ENCODE data around the gene BAZ2B. TPM values are rescaled to one million over a fixed set of nuclear protein-coding genes. Genes with fewer than 3 reads are reported as not detected.

BAZ2B gene
- total RNA-seq, 8 experiments from 2014 or later = 81.1 to 148 (median 90.2) TPM

DNA sequence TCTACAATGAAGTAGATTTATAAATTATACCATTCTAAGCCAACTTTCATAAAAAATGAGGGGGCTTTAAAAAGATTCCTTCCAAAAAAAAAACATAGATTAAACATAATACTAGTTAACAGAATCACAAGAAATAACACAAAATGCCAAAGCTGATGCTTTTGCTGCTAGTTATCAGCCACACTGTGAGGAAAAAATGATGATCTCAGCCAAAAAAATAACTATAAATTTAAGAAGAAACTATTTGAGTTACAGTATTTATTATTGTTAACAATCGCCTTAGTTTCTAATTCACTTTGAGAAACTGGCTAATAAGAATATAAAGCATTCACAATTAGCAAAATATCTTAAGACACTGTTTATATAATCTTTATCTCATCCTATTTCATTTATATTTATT lies 27.1 kb downstream of the BAZ2B start:
- 93 to 100% (median 100%) methylated on average over 1 of the region's 1 CpG; no CpG with 5 or more reads in 2 of the 10 experiments for WGBS, 10 experiments
- Histone ChIP-seq H3K4me1 (replicated peaks in 1 of 2) (no peaks in the 10 kb centered on the region), H3K4me3 (no peak overlapping the region), H3K27ac (no peak overlapping the region)
- in situ Hi-C loops (cut with MboI; ENCODE audit: low pct_unique_long_range_greater_than_20kb in 2 of 9, low sequenced_read_pairs in 9 of 9, unreplicated experiment in 9 of 9) = no loop called here
- ATAC-seq (replicated peaks in 6 of 8) = no peak

DNA sequence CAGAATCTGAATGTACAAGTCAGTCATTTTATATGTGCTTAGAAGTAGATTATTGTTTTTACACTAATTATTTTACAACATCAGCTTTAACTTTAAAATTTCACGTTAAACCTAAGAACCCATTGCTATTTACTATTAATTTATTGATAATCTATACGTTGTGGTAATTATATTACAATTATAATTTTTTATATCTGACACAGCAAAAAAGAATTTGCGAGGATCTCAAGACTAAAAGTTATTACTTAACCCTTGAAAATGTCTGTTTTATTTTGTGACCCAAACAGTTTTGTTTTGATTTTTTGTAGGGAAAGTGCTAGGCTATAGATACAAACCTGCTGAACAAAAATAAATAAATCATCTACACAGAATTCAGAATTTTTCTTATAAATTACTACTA lies 30.3 kb downstream of the BAZ2B start:
- Histone ChIP-seq H3K4me3 (no peak overlapping the region), H3K27ac (no peak overlapping the region), H3K4me1 (replicated peaks in 1 of 2) (no peaks in the 10 kb centered on the region)
- no peak for ATAC-seq (replicated peaks in 6 of 8)
- in situ Hi-C loops (cut with MboI; ENCODE audit: low pct_unique_long_range_greater_than_20kb in 2 of 9, low sequenced_read_pairs in 9 of 9, unreplicated experiment in 9 of 9) = no loop called here
- WGBS, 10 experiments = 67 to 100% (median 80%) methylated on average over 3 of the region's 3 CpGs

GRCh38 chr2:159585622-159586021 lies 30.7 kb downstream of the BAZ2B start:
- no peak overlapping the region for H3K27ac ChIP-seq
- H3K4me1 ChIP-seq (replicated peaks in 1 of 2) = no peaks in the 10 kb centered on the region
- no peak overlapping the region for H3K4me3 ChIP-seq
- no peak for ATAC-seq (replicated peaks in 6 of 8)
- in situ Hi-C loops (cut with MboI; ENCODE audit: low pct_unique_long_range_greater_than_20kb in 2 of 9, low sequenced_read_pairs in 9 of 9, unreplicated experiment in 9 of 9) = no loop called here

DNA sequence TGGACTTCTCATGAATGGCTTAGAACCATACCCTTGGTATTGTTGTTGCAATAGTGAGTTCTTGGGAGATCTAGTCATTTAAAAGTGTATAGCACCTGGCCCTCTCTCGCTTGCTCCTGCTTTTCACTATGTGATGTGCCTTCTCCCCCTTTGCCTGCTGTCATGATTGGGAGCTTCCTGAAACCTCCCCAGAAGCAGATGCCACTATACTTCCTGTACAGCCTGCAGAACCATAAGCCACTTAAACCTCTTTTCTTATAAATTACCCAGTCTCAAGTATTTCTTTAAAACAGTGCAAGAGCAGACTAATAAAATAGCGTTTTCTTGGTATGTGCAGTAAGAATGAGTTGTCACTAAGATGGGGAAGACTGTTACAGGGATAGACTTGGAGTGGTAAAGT lies 31.6 kb downstream of the BAZ2B start:
- in situ Hi-C loops (cut with MboI; ENCODE audit: low pct_unique_long_range_greater_than_20kb in 2 of 9, low sequenced_read_pairs in 9 of 9, unreplicated experiment in 9 of 9) = no loop called here
- WGBS, 10 experiments = 67 to 100% (median 100%) methylated on average over 1 to 2 of the region's 2 CpGs
- Histone ChIP-seq H3K4me1 (replicated peaks in 1 of 2) (no peaks in the 10 kb centered on the region), H3K4me3 (no peak overlapping the region), H3K27ac (no peak overlapping the region)
- ATAC-seq (replicated peaks in 6 of 8) = no peak

GRCh38 chr2:159573846-159574606 lies 42.3 kb downstream of the BAZ2B start:
- ATAC-seq (replicated peaks in 6 of 8) = peak in 2 of 8 experiments; percentile 31 to 75

GRCh38 chr2:159573294-159573693 lies 43.1 kb downstream of the BAZ2B start:
- ATAC-seq (replicated peaks in 6 of 8) = no peak
- in situ Hi-C loops (cut with MboI; ENCODE audit: low pct_unique_long_range_greater_than_20kb in 2 of 9, low sequenced_read_pairs in 9 of 9, unreplicated experiment in 9 of 9) = no loop called here
- WGBS, 10 experiments = 88 to 100% (median 95%) methylated on average over 1 to 4 of the region's 4 CpGs
- H3K4me1 ChIP-seq (replicated peaks in 1 of 2) = no peaks in the 10 kb centered on the region
- no peak overlapping the region for H3K27ac ChIP-seq
- H3K4me3 ChIP-seq = no peak overlapping the region

More at GRCh38 chr2:159573846-159574606, 42.3 kb downstream of the BAZ2B start:
- in situ Hi-C loops (cut with MboI; ENCODE audit: low pct_unique_long_range_greater_than_20kb in 2 of 9, low sequenced_read_pairs in 9 of 9, unreplicated experiment in 9 of 9) = no loop called here
- WGBS, 10 experiments = 0 to 67% (median 50%) methylated on average over 1 to 3 of the region's 3 CpGs
- Histone ChIP-seq H3K27ac (no peak overlapping the region), H3K4me3 (no peak overlapping the region), H3K4me1 (replicated peaks in 1 of 2) (no peaks in the 10 kb centered on the region)

DNA sequence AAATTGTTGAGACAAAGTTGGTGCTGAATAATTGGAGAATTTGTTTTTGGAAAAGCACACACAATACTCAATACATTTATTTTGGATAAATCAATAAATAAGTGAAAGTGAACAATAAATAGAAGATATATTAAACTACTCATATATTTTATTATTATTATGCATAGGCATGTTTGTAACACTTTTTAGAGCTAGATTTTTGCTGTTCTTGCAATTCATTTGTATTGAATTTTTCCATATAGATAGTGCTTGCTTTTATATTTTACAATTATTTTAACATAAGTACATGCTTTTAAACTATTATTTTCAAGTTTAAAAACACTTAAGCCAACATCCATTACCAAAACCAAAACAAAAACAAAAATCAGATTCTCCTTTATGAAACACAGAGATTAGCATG lies 43.9 kb downstream of the BAZ2B start:
- no peaks in the 10 kb centered on the region for H3K4me1 ChIP-seq (replicated peaks in 1 of 2)
- no peak overlapping the region for H3K4me3 ChIP-seq
- in situ Hi-C loops (cut with MboI; ENCODE audit: low pct_unique_long_range_greater_than_20kb in 2 of 9, low sequenced_read_pairs in 9 of 9, unreplicated experiment in 9 of 9) = no loop called here
- H3K27ac ChIP-seq = no peak overlapping the region
- no peak for ATAC-seq (replicated peaks in 6 of 8)

- H3K4me1 ChIP-seq (replicated peaks in 1 of 2) = no peaks in the 10 kb centered on the region
- ATAC-seq (replicated peaks in 6 of 8) = no peak
- no peak overlapping the region for H3K27ac ChIP-seq
- in situ Hi-C loops (cut with MboI; ENCODE audit: low pct_unique_long_range_greater_than_20kb in 2 of 9, low sequenced_read_pairs in 9 of 9, unreplicated experiment in 9 of 9) = no loop called here
- WGBS, 10 experiments = 0 to 100% (median 63%) methylated on average over 1 to 2 of the region's 3 CpGs; no CpG with 5 or more reads in 4 of the 10 experiments
- no peak overlapping the region for H3K4me3 ChIP-seq
Observed at GRCh38 chr2:159571540-159572260, 44.6 kb downstream of the BAZ2B start.

DNA sequence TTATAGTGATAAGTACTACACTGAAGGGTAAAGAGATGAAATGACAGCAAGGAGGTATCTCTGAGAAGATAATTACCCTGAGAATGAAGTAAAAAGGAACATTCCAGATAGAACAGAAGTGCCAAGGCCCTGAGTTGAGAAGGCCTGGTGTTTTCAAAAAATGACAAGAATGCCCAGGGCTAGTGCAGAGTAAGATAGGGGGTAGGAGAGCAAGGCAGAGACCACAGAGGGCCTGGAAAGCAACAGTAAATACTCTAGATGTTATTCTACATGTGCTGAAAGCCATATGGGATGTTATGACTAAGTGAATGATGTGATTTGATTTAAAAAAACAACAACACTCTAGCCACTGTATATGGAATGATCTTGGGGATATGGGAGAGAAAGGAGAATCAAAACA lies 52.3 kb downstream of the BAZ2B start:
- ATAC-seq (replicated peaks in 6 of 8) = no peak
- Histone ChIP-seq H3K4me1 (replicated peaks in 1 of 2) (no peaks in the 10 kb centered on the region), H3K4me3 (no peak overlapping the region), H3K27ac (no peak overlapping the region)
- in situ Hi-C loops (cut with MboI; ENCODE audit: low pct_unique_long_range_greater_than_20kb in 2 of 9, low sequenced_read_pairs in 9 of 9, unreplicated experiment in 9 of 9) = no loop called here

- ATAC-seq (replicated peaks in 6 of 8) = peak in 1 of 8 experiments; percentile 47
- Histone ChIP-seq H3K4me3 (no peak overlapping the region), H3K4me1 (replicated peaks in 1 of 2) (no peaks in the 10 kb centered on the region), H3K27ac (no peak overlapping the region)
- WGBS, 10 experiments = 33 to 100% (median 93%) methylated on average over 1 to 2 of the region's 2 CpGs; no CpG with 5 or more reads in 2 of the 10 experiments
- in situ Hi-C loops (cut with MboI; ENCODE audit: low pct_unique_long_range_greater_than_20kb in 2 of 9, low sequenced_read_pairs in 9 of 9, unreplicated experiment in 9 of 9) = no loop called here
Observed at GRCh38 chr2:159562248-159562647, 54.1 kb downstream of the BAZ2B start.

- WGBS, 10 experiments = 78 to 100% (median 94%) methylated on average over 1 to 2 of the region's 2 CpGs
- ATAC-seq (replicated peaks in 6 of 8) = no peak
- Histone ChIP-seq H3K4me1 (replicated peaks in 1 of 2) (no peaks in the 10 kb centered on the region), H3K27ac (no peak overlapping the region), H3K4me3 (no peak overlapping the region)
- in situ Hi-C loops (cut with MboI; ENCODE audit: low pct_unique_long_range_greater_than_20kb in 2 of 9, low sequenced_read_pairs in 9 of 9, unreplicated experiment in 9 of 9) = no loop called here
Observed at GRCh38 chr2:159561786-159562185, 54.6 kb downstream of the BAZ2B start.

GRCh38 chr2:159561242-159561641 lies 55.1 kb downstream of the BAZ2B start:
- Histone ChIP-seq H3K27ac (no peak overlapping the region), H3K4me1 (replicated peaks in 1 of 2) (no peaks in the 10 kb centered on the region), H3K4me3 (no peak overlapping the region)
- in situ Hi-C loops (cut with MboI; ENCODE audit: low pct_unique_long_range_greater_than_20kb in 2 of 9, low sequenced_read_pairs in 9 of 9, unreplicated experiment in 9 of 9) = no loop called here
- no peak for ATAC-seq (replicated peaks in 6 of 8)

DNA sequence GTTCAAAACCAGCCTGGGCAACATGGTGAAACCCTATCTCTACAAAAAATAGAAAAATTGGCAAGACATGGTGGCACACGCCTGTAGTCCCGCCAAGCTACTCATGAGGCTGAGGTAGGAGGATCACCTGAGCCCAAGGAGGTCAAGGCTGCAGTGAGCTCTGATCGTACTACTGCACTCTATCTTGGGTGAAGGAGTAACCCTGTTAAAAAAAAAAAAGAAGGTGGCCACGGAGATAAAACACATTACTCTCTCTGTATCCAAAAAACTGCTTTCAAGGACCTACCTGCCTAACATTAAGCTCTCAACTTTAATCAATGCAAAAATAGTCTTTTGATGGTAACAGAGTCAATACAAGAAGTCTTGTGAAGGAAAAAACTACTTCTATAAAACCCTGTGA lies 57.3 kb downstream of the BAZ2B start:
- WGBS, 10 experiments = 67 to 100% (median 100%) methylated on average over 1 to 4 of the region's 4 CpGs; no CpG with 5 or more reads in 1 of the 10 experiments
- no peaks in the 10 kb centered on the region for H3K4me1 ChIP-seq (replicated peaks in 1 of 2)
- H3K4me3 ChIP-seq = no peak overlapping the region
- no peak overlapping the region for H3K27ac ChIP-seq
- in situ Hi-C loops (cut with MboI; ENCODE audit: low pct_unique_long_range_greater_than_20kb in 2 of 9, low sequenced_read_pairs in 9 of 9, unreplicated experiment in 9 of 9) = no loop called here
- no peak for ATAC-seq (replicated peaks in 6 of 8)

- no peak overlapping the region for H3K27ac ChIP-seq
- ATAC-seq (replicated peaks in 6 of 8) = no peak
- in situ Hi-C loops (cut with MboI; ENCODE audit: low pct_unique_long_range_greater_than_20kb in 2 of 9, low sequenced_read_pairs in 9 of 9, unreplicated experiment in 9 of 9) = no loop called here
- no peak overlapping the region for H3K4me3 ChIP-seq
- 83 to 100% (median 94%) methylated on average over 1 to 4 of the region's 4 CpGs; no CpG with 5 or more reads in 1 of the 10 experiments for WGBS, 10 experiments
- H3K4me1 ChIP-seq (replicated peaks in 1 of 2) = no peaks in the 10 kb centered on the region
Observed at GRCh38 chr2:159558479-159558878, 57.9 kb downstream of the BAZ2B start.
